ENCODE results near the gene BSDC1.

DNA sequence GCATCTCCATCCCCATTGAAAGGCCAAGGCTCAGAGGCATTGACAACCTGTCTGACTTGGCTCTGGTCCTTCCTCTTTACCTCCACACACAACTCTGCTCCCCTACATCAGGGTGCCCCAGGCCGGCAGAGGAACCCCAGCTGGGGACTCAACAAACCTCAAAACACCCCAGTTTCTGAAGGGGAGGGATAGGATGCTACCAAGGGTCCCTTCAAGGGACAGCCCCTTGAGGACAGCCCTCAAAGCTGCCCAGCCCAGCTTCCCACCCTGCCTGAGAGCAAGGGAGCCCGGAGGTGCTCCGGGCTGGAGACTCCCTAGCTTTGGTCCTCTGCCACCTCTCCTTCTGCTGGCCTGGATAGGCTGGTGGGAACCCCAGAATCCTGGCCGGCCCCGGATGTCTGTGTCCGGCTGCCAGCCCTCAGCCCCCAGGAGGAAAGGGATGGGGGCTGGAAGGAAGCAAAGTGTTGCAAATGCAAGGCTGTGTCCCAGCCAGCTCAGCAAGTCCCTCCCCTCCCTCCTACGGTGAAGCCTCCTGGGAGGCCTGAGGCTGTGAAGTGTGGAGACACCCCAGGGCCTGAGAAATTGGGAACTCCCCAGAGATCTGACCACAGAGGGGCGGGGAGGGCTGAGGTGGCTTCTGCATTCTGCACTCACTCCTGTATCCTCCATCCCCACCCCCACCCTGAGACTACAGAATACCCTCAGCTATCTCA is 57.1 kb downstream of the BSDC1 start:
- no peak for TF ChIP-seq POLR2AphosphoS5 (IDR thresholded peaks at IDR 0.05; ENCODE audit: low read depth, low read length)
- TF ChIP-seq POLR2A (IDR thresholded peaks at IDR 0.05; ENCODE audit: low read depth, low read length), result no peak
- TF ChIP-seq TAF1 (IDR thresholded peaks at IDR 0.05; ENCODE audit: low read depth, low read length), result no peak
- no peak for TF ChIP-seq POU2F2 (IDR thresholded peaks at IDR 0.05; ENCODE audit: low read depth, low read length)
- TF ChIP-seq SPI1 (IDR thresholded peaks at IDR 0.05; ENCODE audit: low read depth, low read length), result peak; percentile 47; the same call in 1 of the 2 replicates
- no peak for TF ChIP-seq PAX5 (IDR thresholded peaks at IDR 0.05; ENCODE audit: insufficient read depth, low read length, severe bottlenecking)
